ENCODE data around the gene SPRING1.

SPRING1 gene

DNA sequence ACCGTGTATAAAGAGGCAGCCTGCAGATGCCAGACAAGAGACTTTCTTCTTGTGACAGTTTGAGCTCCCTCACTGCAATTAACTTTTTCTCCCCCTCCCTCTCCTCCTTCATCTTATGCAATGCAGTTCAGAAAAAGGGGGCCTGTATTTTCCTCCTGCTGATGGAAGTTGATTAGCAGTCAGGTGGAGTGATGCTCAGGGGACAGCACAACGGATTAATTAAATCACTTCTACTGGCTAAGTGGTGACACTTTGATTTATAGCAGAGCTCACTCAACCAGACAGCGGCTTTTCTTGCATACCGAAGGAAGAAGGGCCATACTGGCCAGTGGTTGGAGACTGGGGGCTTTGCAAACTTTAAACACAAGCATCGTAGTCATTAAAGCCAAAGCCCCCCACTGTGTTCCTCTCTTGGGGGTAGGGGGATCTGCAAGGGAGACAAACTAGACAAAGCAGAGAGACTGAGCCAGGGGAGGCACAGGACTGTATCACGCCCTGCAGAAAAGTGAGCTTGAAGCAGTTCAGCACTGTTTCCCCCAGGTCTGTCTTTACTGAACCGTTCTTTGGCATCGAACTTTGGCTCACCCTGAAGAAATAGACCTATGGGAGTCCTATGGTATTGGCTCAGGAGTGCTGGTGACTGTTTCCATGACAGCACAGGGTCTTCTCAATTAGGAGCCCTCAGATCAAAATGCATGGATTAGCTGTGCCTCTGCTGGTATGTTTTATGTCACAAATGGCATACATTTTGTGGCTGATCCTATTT, 47.7 kb downstream of the SPRING1 start:
- POLR2A ChIA-PET = interaction anchor here (0.5 kb wide), 1 partner anchor 305 kb away, joined by 5 read pairs; no protein-coding TSS in a partner anchor
- no peak overlapping the region for H3K4me3 ChIP-seq (ENCODE audit: low read depth, low read length)
- no peaks in the 10 kb centered on the region for H3K36me3 ChIP-seq (ENCODE audit: control insufficient read depth in 2 of 2, insufficient read depth in 1 of 2, low read length in 2 of 2)
- TF ChIP-seq ZNF416 (tag by site-specific recombination; IDR thresholded peaks at IDR 0.05) (no peak), ZSCAN23 (tag by site-specific recombination; IDR thresholded peaks at IDR 0.05) (no peak), ZNF521 (tag by site-specific recombination; IDR thresholded peaks at IDR 0.05) (no peak), ZNF548 (tag by site-specific recombination; IDR thresholded peaks at IDR 0.05) (no peak), ZNF571 (tag by site-specific recombination; IDR thresholded peaks at IDR 0.05) (no peak), GLIS1 (tag by site-specific recombination; IDR thresholded peaks at IDR 0.05) (0 out of 2 replicates have a peak, but pooled peaks have one; percentile 14), SETDB1 (IDR thresholded peaks at IDR 0.05; ENCODE audit: insufficient read length, low read length) (no peak)
- TF ChIP-seq, protein P1, sequence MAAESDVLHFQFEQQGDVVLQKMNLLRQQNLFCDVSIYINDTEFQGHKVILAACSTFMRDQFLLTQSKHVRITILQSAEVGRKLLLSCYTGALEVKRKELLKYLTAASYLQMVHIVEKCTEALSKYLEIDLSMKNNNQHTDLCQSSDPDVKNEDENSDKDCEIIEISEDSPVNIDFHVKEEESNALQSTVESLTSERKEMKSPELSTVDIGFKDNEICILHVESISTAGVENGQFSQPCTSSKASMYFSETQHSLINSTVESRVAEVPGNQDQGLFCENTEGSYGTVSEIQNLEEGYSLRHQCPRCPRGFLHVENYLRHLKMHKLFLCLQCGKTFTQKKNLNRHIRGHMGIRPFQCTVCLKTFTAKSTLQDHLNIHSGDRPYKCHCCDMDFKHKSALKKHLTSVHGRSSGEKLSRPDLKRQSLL (tag by site-specific recombination; IDR thresholded peaks at IDR 0.05) = no peak
- H3K27ac ChIP-seq (ENCODE audit: extremely low read depth, low read depth, low read length) = no peak overlapping the region
- CTCF ChIA-PET = interaction anchor here (0.5 to 1.6 kb wide), 11 partner anchors 9 to 1103 kb away, joined by 3 to 7 read pairs (median 3); no protein-coding TSS in a partner anchor
- no peaks in the 10 kb centered on the region for H3K9me3 ChIP-seq (ENCODE audit: control insufficient read depth, insufficient read depth, low read depth, low read length)
- peaks cover 6% of the 10 kb centered on the region; the same call in 1 of the 2 replicates for H3K4me1 ChIP-seq (ENCODE audit: control insufficient read depth, insufficient read depth, low read length)

DNA sequence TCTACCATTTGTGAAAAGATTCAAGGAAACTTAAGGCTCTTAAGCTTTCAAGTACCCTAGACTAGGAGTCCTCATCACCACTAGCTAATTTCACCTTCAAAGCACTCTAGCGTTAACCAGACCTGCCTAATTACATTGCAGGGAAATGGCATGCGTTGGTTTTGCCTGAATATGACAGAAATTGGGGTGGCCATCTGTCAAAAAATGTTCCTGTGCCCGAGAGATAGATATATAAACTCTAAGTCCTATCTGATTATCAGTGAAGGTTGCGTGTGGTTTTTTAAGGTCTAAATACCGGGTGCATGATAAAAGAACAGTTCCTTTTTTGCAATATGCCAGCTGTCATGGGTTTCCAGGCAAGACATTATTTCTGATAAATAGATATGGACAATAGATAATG, 48.3 kb downstream of the SPRING1 start:
- no peak for TF ChIP-seq ZNF19 (tag by site-specific recombination; IDR thresholded peaks at IDR 0.05; ENCODE audit: low read depth)
- TF ChIP-seq ZNF621 (tag by site-specific recombination; IDR thresholded peaks at IDR 0.05) = no peak
- TF ChIP-seq, protein P2, sequence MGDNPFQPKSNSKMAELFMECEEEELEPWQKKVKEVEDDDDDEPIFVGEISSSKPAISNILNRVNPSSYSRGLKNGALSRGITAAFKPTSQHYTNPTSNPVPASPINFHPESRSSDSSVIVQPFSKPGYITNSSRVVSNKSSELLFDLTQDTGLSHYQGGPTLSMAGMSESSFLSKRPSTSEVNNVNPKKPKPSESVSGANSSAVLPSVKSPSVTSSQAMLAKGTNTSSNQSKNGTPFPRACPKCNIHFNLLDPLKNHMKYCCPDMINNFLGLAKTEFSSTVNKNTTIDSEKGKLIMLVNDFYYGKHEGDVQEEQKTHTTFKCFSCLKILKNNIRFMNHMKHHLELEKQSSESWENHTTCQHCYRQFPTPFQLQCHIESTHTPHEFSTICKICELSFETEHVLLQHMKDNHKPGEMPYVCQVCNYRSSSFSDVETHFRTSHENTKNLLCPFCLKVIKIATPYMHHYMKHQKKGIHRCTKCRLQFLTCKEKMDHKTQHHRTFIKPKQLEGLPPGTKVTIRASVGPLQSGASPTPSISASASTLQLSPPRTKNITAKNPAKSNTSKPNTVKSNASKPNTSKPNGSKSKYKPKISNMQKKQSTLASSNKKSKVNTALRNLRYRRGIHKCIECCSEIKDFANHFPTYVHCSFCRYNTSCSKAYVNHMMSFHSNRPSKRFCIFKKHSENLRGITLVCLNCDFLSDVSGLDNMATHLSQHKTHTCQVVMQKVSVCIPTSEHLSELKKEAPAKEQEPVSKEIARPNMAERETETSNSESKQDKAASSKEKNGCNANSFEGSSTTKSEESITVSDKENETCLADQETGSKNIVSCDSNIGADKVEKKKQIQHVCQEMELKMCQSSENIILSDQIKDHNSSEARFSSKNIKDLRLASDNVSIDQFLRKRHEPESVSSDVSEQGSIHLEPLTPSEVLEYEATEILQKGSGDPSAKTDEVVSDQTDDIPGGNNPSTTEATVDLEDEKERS (tag by site-specific recombination; IDR thresholded peaks at IDR 0.05) = no peak
- no peak for TF ChIP-seq ZNF174 (tag by site-specific recombination; IDR thresholded peaks at IDR 0.05)
- H3K9me3 ChIP-seq (ENCODE audit: control insufficient read depth, insufficient read depth, low read depth, low read length) = no peaks in the 10 kb centered on the region
- H3K27ac ChIP-seq (ENCODE audit: extremely low read depth, low read depth, low read length) = no peak overlapping the region
- H3K4me1 ChIP-seq (ENCODE audit: control insufficient read depth, insufficient read depth, low read length) = peaks cover 6% of the 10 kb centered on the region; the same call in 1 of the 2 replicates
- ChIA-PET POLR2A (interaction anchor here (0.5 kb wide), 1 partner anchor 304 kb away, joined by 5 read pairs; no protein-coding TSS in a partner anchor), CTCF (interaction anchor here (0.7 to 1.6 kb wide), 7 partner anchors 9 to 1102 kb away, joined by 3 to 5 read pairs (median 3); no protein-coding TSS in a partner anchor)
- H3K4me3 ChIP-seq (ENCODE audit: low read depth, low read length) = no peak overlapping the region
- H3K36me3 ChIP-seq (ENCODE audit: control insufficient read depth in 2 of 2, insufficient read depth in 1 of 2, low read length in 2 of 2) = no peaks in the 10 kb centered on the region
